Upper lobe of right lung (tissue), 1 donor: ENCODE measurements around the gene HLA-DMA. TPM values are rescaled to one million over a fixed set of nuclear protein-coding genes. Genes with fewer than 3 reads are reported as not detected.

Source experiments
- total RNA-seq: library from RNA; stranded (reverse); fragmentation: NEBNext Ultra II Directional; extraction: Animal tissue kit (Norgen Biotek cat#: 25700); gene quantifications from one replicate; pipeline ENCODE4 v1.2.1, GENCODE V29; 2021
- donor health status: DM: no; HTN: yes; CAD: no; lungs with severe emphysema.

Gene HLA-DMA
- total RNA-seq, 1 donor from 2014 or later = 197 TPM

Other genes starting within 250 kb of the HLA-DMA start
- 51.7 TPM for gene HLA-DQA2, start 211.7 kb downstream of the HLA-DMA start, total RNA-seq
- 62.8 TPM for gene HLA-DQB2, start 189.6 kb downstream of the HLA-DMA start, total RNA-seq
- gene HLA-DOB, start 136.1 kb downstream of the HLA-DMA start, total RNA-seq = 0.64 TPM
- gene TAP2, start 114.4 kb downstream of the HLA-DMA start, total RNA-seq = 56.4 TPM
- 86.9 TPM for gene PSMB8, start 109.0 kb downstream of the HLA-DMA start, total RNA-seq
- gene TAP1, start 99.4 kb downstream of the HLA-DMA start, total RNA-seq = 60.4 TPM
- gene PSMB9, start 98.9 kb downstream of the HLA-DMA start, total RNA-seq = 47.2 TPM
- 140 TPM for gene HLA-DMB, start 12.1 kb downstream of the HLA-DMA start, total RNA-seq
- gene BRD2, start 15.5 kb upstream of the HLA-DMA start, total RNA-seq = 155 TPM
- 25.2 TPM for gene HLA-DOA, start 56.5 kb upstream of the HLA-DMA start, total RNA-seq
- gene HLA-DPA1, start 120.6 kb upstream of the HLA-DMA start, total RNA-seq = 491 TPM
- gene HLA-DPB1, start 122.9 kb upstream of the HLA-DMA start, total RNA-seq = 385 TPM
- 1.2 TPM for gene COL11A2, start 239.4 kb upstream of the HLA-DMA start, total RNA-seq
- 46.6 TPM for gene RXRB, start 247.6 kb upstream of the HLA-DMA start, total RNA-seq
- gene SLC39A7, start 247.8 kb upstream of the HLA-DMA start, total RNA-seq = 89.1 TPM